ENCODE data around the gene MRPS7. TPM values are rescaled to one million over a fixed set of nuclear protein-coding genes. Genes with fewer than 3 reads are reported as not detected.
"Not testable (repeated sequence)": the region's sequence is repeated elsewhere in the genome, so short reads cannot be mapped to it uniquely, and the experiment has no call there.

Gene MRPS7
- total RNA-seq, 1 donor from 2014 or later = 34.7 TPM

- Histone ChIP-seq H3K4me3 (peak overlapping the region; percentile 67), H3K27me3 (no peaks in the 10 kb centered on the region), H3K36me3 (peaks cover 9% of the 10 kb centered on the region), H3K4me1 (no peaks in the 10 kb centered on the region), H3K27ac (peak overlapping the region; percentile 93), H3K9me3 (no peaks in the 10 kb centered on the region)
- intact Hi-C loops (cut with DNase I) = no loop called here
- TF ChIP-seq, protein P1, sequence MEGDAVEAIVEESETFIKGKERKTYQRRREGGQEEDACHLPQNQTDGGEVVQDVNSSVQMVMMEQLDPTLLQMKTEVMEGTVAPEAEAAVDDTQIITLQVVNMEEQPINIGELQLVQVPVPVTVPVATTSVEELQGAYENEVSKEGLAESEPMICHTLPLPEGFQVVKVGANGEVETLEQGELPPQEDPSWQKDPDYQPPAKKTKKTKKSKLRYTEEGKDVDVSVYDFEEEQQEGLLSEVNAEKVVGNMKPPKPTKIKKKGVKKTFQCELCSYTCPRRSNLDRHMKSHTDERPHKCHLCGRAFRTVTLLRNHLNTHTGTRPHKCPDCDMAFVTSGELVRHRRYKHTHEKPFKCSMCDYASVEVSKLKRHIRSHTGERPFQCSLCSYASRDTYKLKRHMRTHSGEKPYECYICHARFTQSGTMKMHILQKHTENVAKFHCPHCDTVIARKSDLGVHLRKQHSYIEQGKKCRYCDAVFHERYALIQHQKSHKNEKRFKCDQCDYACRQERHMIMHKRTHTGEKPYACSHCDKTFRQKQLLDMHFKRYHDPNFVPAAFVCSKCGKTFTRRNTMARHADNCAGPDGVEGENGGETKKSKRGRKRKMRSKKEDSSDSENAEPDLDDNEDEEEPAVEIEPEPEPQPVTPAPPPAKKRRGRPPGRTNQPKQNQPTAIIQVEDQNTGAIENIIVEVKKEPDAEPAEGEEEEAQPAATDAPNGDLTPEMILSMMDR (IDR thresholded peaks at IDR 0.05) = no peak
- DNase-seq (peak; percentile 75), ATAC-seq (peak; percentile 44)
Measured at GRCh38 chr17:75288770-75289114, 27.1 kb downstream of the MRPS7 start.

DNA sequence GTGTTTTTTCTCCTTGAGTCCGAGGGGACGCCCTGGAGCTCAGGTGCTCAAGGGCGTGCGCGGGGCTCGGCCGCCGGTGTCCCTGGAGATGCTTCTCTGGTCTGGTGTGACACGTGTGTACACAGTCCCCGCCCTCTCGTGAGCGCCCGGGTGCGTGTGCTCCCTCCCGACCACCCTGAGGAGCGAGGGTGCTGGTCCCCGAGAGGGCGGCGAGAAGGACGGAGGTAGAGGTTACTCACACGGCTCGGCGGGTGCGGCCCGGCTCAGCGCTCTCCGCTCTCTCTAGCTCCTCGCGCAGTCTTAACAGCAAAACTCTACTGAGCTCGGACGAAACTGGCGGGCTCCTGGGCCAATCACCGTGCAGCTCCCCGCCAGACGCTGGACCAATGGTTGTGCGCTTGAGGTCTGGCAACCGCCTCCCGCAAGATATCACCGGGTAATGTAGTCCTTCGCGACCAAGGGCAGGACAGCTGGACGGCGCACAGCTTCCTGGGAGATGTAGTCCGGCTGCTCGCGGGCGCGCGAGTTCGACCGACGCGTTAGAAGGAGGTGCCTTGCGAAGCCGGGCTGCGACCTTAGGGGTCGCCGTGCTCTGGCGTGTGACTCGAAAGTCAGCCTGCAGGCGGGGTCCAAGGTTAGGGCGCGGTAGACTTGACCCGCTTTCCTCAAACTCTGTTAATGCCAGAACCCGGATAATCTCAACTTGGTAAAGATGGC, 27.6 kb downstream of the MRPS7 start, which contains the start of gene SLC25A19:
TSS of gene SLC25A19 (minus strand) at position 319 of the 717 bp plus-strand sequence. CDS start 2,669 bp downstream, outside the sequence.
- Histone ChIP-seq H3K4me3 (peak within 1 kb of the TSS; percentile 67), H3K9me3 (no peaks in the 10 kb centered on the region), H3K36me3 (peaks cover 9% of the 10 kb centered on the region), H3K27me3 (no peaks in the 10 kb centered on the region), H3K4me1 (no peaks in the 10 kb centered on the region), H3K27ac (peak within 1 kb of the TSS; percentile 93)
- peak; percentile 98 for ATAC-seq
- peak; percentile 98 for DNase-seq
- TF ChIP-seq, protein P1 (IDR thresholded peaks at IDR 0.05) = peak; percentile 15
- intact Hi-C loops (cut with DNase I) = no loop called here

- Histone ChIP-seq H3K27ac (peak overlapping the region; percentile 93), H3K4me3 (peak overlapping the region; percentile 67), H3K27me3 (no peaks in the 10 kb centered on the region), H3K9me3 (no peaks in the 10 kb centered on the region), H3K4me1 (no peaks in the 10 kb centered on the region), H3K36me3 (peaks cover 9% of the 10 kb centered on the region)
- TF ChIP-seq, protein P1 (IDR thresholded peaks at IDR 0.05) = peak; percentile 24
- DNase-seq = peak; percentile 82
- intact Hi-C loops (cut with DNase I) = no loop called here
- ATAC-seq = peak; percentile 35
Measured at GRCh38 chr17:75289832-75290337, 28.2 kb downstream of the MRPS7 start.

- peak overlapping the region; percentile 30 for H3K27ac ChIP-seq
- peak; percentile 89 for DNase-seq
Measured at GRCh38 chr17:75292810-75293448, 31.2 kb downstream of the MRPS7 start.

GRCh38 chr17:75295201-75296158, 33.8 kb downstream of the MRPS7 start:
- intact Hi-C loops (cut with DNase I) = no loop called here
- no peaks in the 10 kb centered on the region for H3K4me1 ChIP-seq
- DNase-seq = no peak
- peak overlapping the region; percentile 83 for H3K27ac ChIP-seq
- no peaks in the 10 kb centered on the region for H3K9me3 ChIP-seq
- peak; percentile 88 for ATAC-seq
- TF ChIP-seq, protein P1 (IDR thresholded peaks at IDR 0.05) = no peak
- no peak overlapping the region for H3K4me3 ChIP-seq
- H3K36me3 ChIP-seq = no peaks in the 10 kb centered on the region
- no peaks in the 10 kb centered on the region for H3K27me3 ChIP-seq

More at GRCh38 chr17:75292810-75293448, 31.2 kb downstream of the MRPS7 start:
- intact Hi-C loops (cut with DNase I); H3K9me3 ChIP-seq; H3K4me3 ChIP-seq; ATAC-seq; H3K36me3 ChIP-seq; H3K4me1 ChIP-seq; H3K27me3 ChIP-seq: not testable (repeated sequence)
